GM18909 (cell line): ENCODE measurements around the gene CCDC82.
A peak's percentile ranks its signal among the peaks of the same experiment; 100 is the strongest.
"Not testable (repeated sequence)": the region's sequence is repeated elsewhere in the genome, so short reads cannot be mapped to it uniquely, and the experiment has no call there.

Experiments
- ATAC-seq: cut with Tn5 transposase; IDR thresholded peaks from one replicate; pipeline ENCODE4 v1.9.1; 2021; ENCODE audit warnings: mild to moderate bottlenecking; ENCODE audit not compliant: unreplicated experiment, poor library complexity

Gene CCDC82

GRCh38 chr11:96389720-96390487 lies at the start of gene CCDC82, which contains the start of gene JRKL:
CCDC82 (minus strand) TSS chr11:96389912; CDS start chr11:96384747, 5,165 bp downstream.
JRKL (plus strand) TSS chr11:96390013; CDS start chr11:96390650, 637 bp downstream.
- ATAC-seq = peak; percentile 94

GRCh38 chr11:96432654-96433053 lies 42.9 kb upstream of the CCDC82 start:
- ATAC-seq = not testable (repeated sequence)

GRCh38 chr11:96430668-96431067 lies 41.0 kb upstream of the CCDC82 start:
- ATAC-seq = no peak

- no peak for ATAC-seq
Measured at GRCh38 chr11:96424693-96425092, 35.0 kb upstream of the CCDC82 start.

GRCh38 chr11:96413408-96413807 lies 23.7 kb upstream of the CCDC82 start:
- ATAC-seq = no peak

GRCh38 chr11:96412761-96413381 lies 23.2 kb upstream of the CCDC82 start:
- ATAC-seq = no peak

- not testable (repeated sequence) for ATAC-seq
Measured at GRCh38 chr11:96411412-96411811, 21.7 kb upstream of the CCDC82 start.

- ATAC-seq = no peak
Measured at GRCh38 chr11:96400697-96401096, 11.0 kb upstream of the CCDC82 start.

GRCh38 chr11:96397863-96398262 lies 8.2 kb upstream of the CCDC82 start:
- ATAC-seq = no peak

GRCh38 chr11:96396637-96397036 lies 6.9 kb upstream of the CCDC82 start:
- ATAC-seq = no peak

GRCh38 chr11:96394773-96395172 lies 5.1 kb upstream of the CCDC82 start:
- ATAC-seq = no peak

GRCh38 chr11:96393753-96394348 lies 4.1 kb upstream of the CCDC82 start:
- no peak for ATAC-seq

GRCh38 chr11:96391698-96392307 lies 2.1 kb upstream of the CCDC82 start:
- ATAC-seq = no peak

GRCh38 chr11:96390488-96390792 lies 728 bp upstream of the CCDC82 start:
- no peak for ATAC-seq

- peak; percentile 64 for ATAC-seq
Measured at GRCh38 chr11:96388891-96389719, 607 bp downstream of the CCDC82 start.

GRCh38 chr11:96385187-96385586 lies 4.5 kb downstream of the CCDC82 start:
- ATAC-seq = no peak

GRCh38 chr11:96384156-96384555 lies 5.6 kb downstream of the CCDC82 start:
- ATAC-seq = no peak

- no peak for ATAC-seq
Measured at GRCh38 chr11:96376796-96377195, 12.9 kb downstream of the CCDC82 start.

GRCh38 chr11:96373826-96374225 lies 15.9 kb downstream of the CCDC82 start:
- ATAC-seq = no peak

- no peak for ATAC-seq
Measured at GRCh38 chr11:96367342-96367741, 22.4 kb downstream of the CCDC82 start.
